Measurements from ENCODE around the gene TEKT1.

TEKT1 gene

GRCh38 chr17:6753006-6753445, 78.5 kb downstream of the TEKT1 start:
- no peak for DNase-seq (ENCODE audit: extremely low spot score)
- CTCF ChIA-PET: no interaction called here
- POLR2A ChIA-PET: interaction anchor here (0.7 kb wide), 1 partner anchor 579 kb away, joined by 3 read pairs; no protein-coding TSS in a partner anchor
- TF ChIP-seq CTBP1 (IDR thresholded peaks at IDR 0.05; ENCODE audit: borderline replicate concordance): no peak
- TF ChIP-seq NFRKB (IDR thresholded peaks at IDR 0.05): no peak
- no peak for TF ChIP-seq FOXM1 (IDR thresholded peaks at IDR 0.05; ENCODE audit: borderline replicate concordance)
- no peak for TF ChIP-seq ARNT (IDR thresholded peaks at IDR 0.05)
- no peak for TF ChIP-seq ELF4 (IDR thresholded peaks at IDR 0.05)
- no peak for TF ChIP-seq LEF1 (IDR thresholded peaks at IDR 0.05; ENCODE audit: borderline replicate concordance)
- TF ChIP-seq FOXA1 (IDR thresholded peaks at IDR 0.05): no peak
- TF ChIP-seq SUZ12 (IDR thresholded peaks at IDR 0.05): no peak
- no peak for TF ChIP-seq TARDBP (IDR thresholded peaks at IDR 0.05)
- no peak for TF ChIP-seq FOXK2 (IDR thresholded peaks at IDR 0.05)
- no peak for TF ChIP-seq ZNF384 (IDR thresholded peaks at IDR 0.05)
- no peak for TF ChIP-seq BHLHE40 (IDR thresholded peaks at IDR 0.05; ENCODE audit: borderline replicate concordance)
- no peak for TF ChIP-seq L3MBTL2 (conservative IDR thresholded peaks at IDR 0.05)
- no peak for TF ChIP-seq HDGF (IDR thresholded peaks at IDR 0.05; ENCODE audit: borderline replicate concordance)
- no peak for TF ChIP-seq SP1 (IDR thresholded peaks at IDR 0.05)
- TF ChIP-seq PKNOX1 (IDR thresholded peaks at IDR 0.05): no peak

- ChIA-PET CTCF (no interaction called here), POLR2A (no interaction called here)
- no peak for DNase-seq (ENCODE audit: extremely low spot score)
- TF ChIP-seq ARNT (IDR thresholded peaks at IDR 0.05) (no peak), ELF4 (IDR thresholded peaks at IDR 0.05) (no peak), FOXM1 (IDR thresholded peaks at IDR 0.05; ENCODE audit: borderline replicate concordance) (no peak), SP1 (IDR thresholded peaks at IDR 0.05) (no peak), ZNF384 (IDR thresholded peaks at IDR 0.05) (no peak), FOXK2 (IDR thresholded peaks at IDR 0.05) (no peak), SUZ12 (IDR thresholded peaks at IDR 0.05) (no peak), L3MBTL2 (conservative IDR thresholded peaks at IDR 0.05) (no peak), LEF1 (IDR thresholded peaks at IDR 0.05; ENCODE audit: borderline replicate concordance) (no peak), TARDBP (IDR thresholded peaks at IDR 0.05) (no peak), FOXA1 (IDR thresholded peaks at IDR 0.05) (no peak), HDGF (IDR thresholded peaks at IDR 0.05; ENCODE audit: borderline replicate concordance) (no peak), NFRKB (IDR thresholded peaks at IDR 0.05) (no peak), PKNOX1 (IDR thresholded peaks at IDR 0.05) (no peak), CTBP1 (IDR thresholded peaks at IDR 0.05; ENCODE audit: borderline replicate concordance) (no peak), BHLHE40 (IDR thresholded peaks at IDR 0.05; ENCODE audit: borderline replicate concordance) (no peak)
Observed at GRCh38 chr17:6752068-6752909, 79.2 kb downstream of the TEKT1 start.

GRCh38 chr17:6749519-6749918, 82.0 kb downstream of the TEKT1 start:
- ChIA-PET CTCF (no interaction called here), POLR2A (no interaction called here)
- no peak for TF ChIP-seq SUZ12 (IDR thresholded peaks at IDR 0.05)
- TF ChIP-seq L3MBTL2 (conservative IDR thresholded peaks at IDR 0.05): no peak
- TF ChIP-seq LEF1 (IDR thresholded peaks at IDR 0.05; ENCODE audit: borderline replicate concordance): no peak
- no peak for TF ChIP-seq FOXM1 (IDR thresholded peaks at IDR 0.05; ENCODE audit: borderline replicate concordance)
- TF ChIP-seq NFRKB (IDR thresholded peaks at IDR 0.05): no peak
- TF ChIP-seq BHLHE40 (IDR thresholded peaks at IDR 0.05; ENCODE audit: borderline replicate concordance): no peak
- no peak for TF ChIP-seq TARDBP (IDR thresholded peaks at IDR 0.05)
- no peak for TF ChIP-seq SP1 (IDR thresholded peaks at IDR 0.05)
- no peak for TF ChIP-seq PKNOX1 (IDR thresholded peaks at IDR 0.05)
- no peak for TF ChIP-seq CTBP1 (IDR thresholded peaks at IDR 0.05; ENCODE audit: borderline replicate concordance)
- TF ChIP-seq FOXK2 (IDR thresholded peaks at IDR 0.05): no peak
- no peak for TF ChIP-seq ZNF384 (IDR thresholded peaks at IDR 0.05)
- no peak for TF ChIP-seq FOXA1 (IDR thresholded peaks at IDR 0.05)
- no peak for TF ChIP-seq HDGF (IDR thresholded peaks at IDR 0.05; ENCODE audit: borderline replicate concordance)
- no peak for TF ChIP-seq ELF4 (IDR thresholded peaks at IDR 0.05)
- no peak for TF ChIP-seq ARNT (IDR thresholded peaks at IDR 0.05)
- DNase-seq (ENCODE audit: extremely low spot score): no peak

- ChIA-PET CTCF (no interaction called here), POLR2A (no interaction called here)
- no peak for TF ChIP-seq FOXA1 (IDR thresholded peaks at IDR 0.05)
- no peak for TF ChIP-seq SUZ12 (IDR thresholded peaks at IDR 0.05)
- no peak for TF ChIP-seq FOXK2 (IDR thresholded peaks at IDR 0.05)
- no peak for TF ChIP-seq SP1 (IDR thresholded peaks at IDR 0.05)
- no peak for TF ChIP-seq BHLHE40 (IDR thresholded peaks at IDR 0.05; ENCODE audit: borderline replicate concordance)
- TF ChIP-seq ZNF384 (IDR thresholded peaks at IDR 0.05): no peak
- no peak for DNase-seq (ENCODE audit: extremely low spot score)
Observed at GRCh38 chr17:6748617-6749016, 82.9 kb downstream of the TEKT1 start.

Data from HEK293T (cell line).